HCT116 (cell line): ENCODE results near the gene HOXC11. TPM values are rescaled to one million over a fixed set of nuclear protein-coding genes. Genes with fewer than 3 reads are reported as not detected.

Source experiments
- ATAC-seq: fragments of 200-7000 bp; cut with Tn5 transposase; 2 replicates; pipeline ENCODE4 v1.9.1; 2020; ENCODE audit warnings: mild to moderate bottlenecking, moderate library complexity
- BruUV-seq: library from RNA; stranded (reverse); fragments of 400-500 nt; replicated peaks from 2 replicates; lab custom pipeline; 2021; lab: Mats Ljungman, UMichigan
- CTCF ChIA-PET: fragments of 300-600 bp; sonication (Branson Sonifier 250); formaldehyde crosslinking; loops from one replicate; lab custom pipeline; 2021; ENCODE audit warnings: antibody characterized with exemption; lab: Charles Lee
- POLR2A ChIA-PET: fragments of 300-600, 350-600 bp; sonication (Branson Sonifier 250); formaldehyde crosslinking; loops from one replicate; lab custom pipeline; 2021; ENCODE audit warnings: antibody characterized with exemption; lab: Charles Lee
- RAD21 ChIA-PET, 2 experiments: fragments of 300-600 bp; sonication (Branson Sonifier 250); formaldehyde crosslinking; loops; one replicate each; lab custom pipeline; 2023; ENCODE audit warnings: low total read pairs in 2 of 2; ENCODE audit not compliant: uncharacterized antibody in 2 of 2, unreplicated experiment in 2 of 2, low non-redundant PET in 1 of 2; lab: Charles Lee
- DNase-seq: peaks from one replicate; pipeline ENCODE4 v3.0.0-alpha.2; 2010; ENCODE audit warnings: low read depth, low spot score
- H2AFZ ChIP-seq: fragments of 200-600 bp; shearing (Covaris generic), sonication (generic); 2 replicates; pipeline ENCODE4 v1.6.1; 2017; ENCODE audit warnings: low read depth, mixed run types, mixed read lengths, antibody characterized with exemption, low read length; ENCODE audit not compliant: poor library complexity, severe bottlenecking
- H3K27ac ChIP-seq: 2 replicates; pipeline ENCODE4 v1.5.1; 2012; ENCODE audit warnings: low read depth, low read length
- H3K27me3 ChIP-seq: fragments of 200-600 bp; sonication (generic); 2 replicates; pipeline ENCODE4 v1.6.1; 2016; ENCODE audit warnings: mixed run types, low read length, mixed read lengths; ENCODE audit not compliant: insufficient read depth
- H3K36me3 ChIP-seq, 2 experiments: fragments of 200-500 bp in 1 of 2; fragments of 200-600 bp in 1 of 2; sonication (Bioruptor generic) in 1 of 2; sonication (generic) in 1 of 2; 2 replicates each; pipeline versions ENCODE4 v1.5.1 to v1.6.1; 2014 to 2016; ENCODE audit warnings: low read length in 2 of 2, inconsistent platforms in 1 of 2, mixed read lengths in 1 of 2, mixed run types in 1 of 2; ENCODE audit not compliant: insufficient read depth in 2 of 2, control insufficient read depth in 1 of 2
- H3K4me1 ChIP-seq, 2 experiments: fragments of 200-600 bp in 1 of 2; sonication (generic) in 1 of 2; 2 replicates each; pipeline versions ENCODE4 v1.5.1 to v1.6.1; 2012 to 2017; ENCODE audit warnings: low read length in 2 of 2, inconsistent platforms in 1 of 2, mild to moderate bottlenecking in 1 of 2, mixed read lengths in 1 of 2, mixed run types in 1 of 2, moderate library complexity in 1 of 2; ENCODE audit not compliant: insufficient read depth in 2 of 2, control insufficient read depth in 1 of 2
- H3K4me2 ChIP-seq: fragments of 200-600 bp; sonication (generic); 2 replicates; pipeline ENCODE4 v1.6.1; 2017; ENCODE audit warnings: mixed run types, low read length, mixed read lengths
- H3K4me3 ChIP-seq, 2 experiments: fragments of 200-600 bp in 1 of 2; sonication (generic) in 1 of 2; replicated peaks in 1 of 2; 2 replicates each; pipeline ENCODE4 v1.5.1; 2011 to 2016; ENCODE audit warnings: low read length in 2 of 2, control low read depth in 1 of 2, low read depth in 1 of 2, mild to moderate bottlenecking in 1 of 2, mixed read lengths in 1 of 2, mixed run types in 1 of 2
- H3K79me2 ChIP-seq: fragments of 200-600 bp; sonication (generic); 2 replicates; pipeline ENCODE4 v1.6.1; 2017; ENCODE audit warnings: mild to moderate bottlenecking, mixed run types, low read length, moderate library complexity, mixed read lengths; ENCODE audit not compliant: insufficient read depth
- H3K9ac ChIP-seq: fragments of 200-600 bp; sonication (generic); 2 replicates; pipeline ENCODE4 v1.6.1; 2016; ENCODE audit warnings: low read length, mixed read lengths
- H3K9me2 ChIP-seq: fragments of 200-600 bp; sonication (generic), shearing (Covaris generic); 2 replicates; pipeline ENCODE4 v1.6.1; 2017; ENCODE audit warnings: mixed run types, mild to moderate bottlenecking, moderate library complexity; ENCODE audit not compliant: insufficient read depth
- H3K9me3 ChIP-seq, 2 experiments: fragments of 200-500 bp in 1 of 2; fragments of 200-600 bp in 1 of 2; sonication (Bioruptor generic) in 1 of 2; sonication (generic) in 1 of 2; 2 replicates each; pipeline ENCODE4 v1.6.1; 2014 to 2017; ENCODE audit warnings: low read length in 2 of 2, mixed read lengths in 2 of 2, inconsistent platforms in 1 of 2, low read depth in 1 of 2, mild to moderate bottlenecking in 1 of 2, mixed run types in 1 of 2, moderate library complexity in 1 of 2; ENCODE audit not compliant: control insufficient read depth in 1 of 2, insufficient read depth in 1 of 2
- H4K20me1 ChIP-seq: fragments of 200-600 bp; sonication (generic), shearing (Covaris generic); 2 replicates; pipeline ENCODE4 v1.6.1; 2017; ENCODE audit warnings: mixed run types, mild to moderate bottlenecking, moderate library complexity; ENCODE audit not compliant: insufficient read depth
- CBX3 ChIP-seq: IDR thresholded peaks from 2 replicates; pipeline ENCODE4 v1.6.1; 2012; ENCODE audit warnings: low read depth
- CEBPB ChIP-seq: IDR thresholded peaks from 2 replicates; pipeline ENCODE4 v1.6.1; 2012; ENCODE audit warnings: low read depth
- EGR1 ChIP-seq: IDR thresholded peaks from 2 replicates; pipeline ENCODE4 v1.6.1; 2012; ENCODE audit warnings: low read depth
- ELF1 ChIP-seq: IDR thresholded peaks from 2 replicates; pipeline ENCODE4 v1.6.1; 2012; ENCODE audit warnings: low read depth, borderline replicate concordance
- EZH2 ChIP-seq: fragments of 200-600 bp; sonication (generic); IDR thresholded peaks from 2 replicates; pipeline ENCODE4 v1.6.1; 2017; ENCODE audit warnings: antibody characterized with exemption, mixed run types
- EZH2phosphoT487 ChIP-seq: fragments of 200-600 bp; IDR thresholded peaks from 2 replicates; pipeline ENCODE4 v1.6.1; 2018; ENCODE audit warnings: antibody characterized with exemption, borderline replicate concordance
- FOSL1 ChIP-seq: IDR thresholded peaks from 2 replicates; pipeline ENCODE4 v1.6.1; 2012; ENCODE audit warnings: low read depth
- POLR2AphosphoS5 ChIP-seq: IDR thresholded peaks from 2 replicates; pipeline ENCODE4 v1.6.1; 2011; ENCODE audit warnings: mild to moderate bottlenecking, low read depth, low read length, moderate library complexity
- SP1 ChIP-seq: IDR thresholded peaks from 2 replicates; pipeline ENCODE4 v1.6.1; 2012; ENCODE audit warnings: low read depth
- SRF ChIP-seq: IDR thresholded peaks from 2 replicates; pipeline ENCODE4 v1.6.1; 2012; ENCODE audit warnings: low read depth
- TCF7L2 ChIP-seq: IDR thresholded peaks from 2 replicates; pipeline ENCODE4 v1.7.0; 2011; ENCODE audit warnings: borderline replicate concordance, inconsistent platforms; ENCODE audit not compliant: insufficient read depth, insufficient read length; ENCODE audit errors: extremely low read depth
- YY1 ChIP-seq: IDR thresholded peaks from 2 replicates; pipeline ENCODE4 v1.6.1; 2011; ENCODE audit warnings: low read length, low read depth, moderate library complexity, mild to moderate bottlenecking; ENCODE audit not compliant: insufficient replicate concordance; ENCODE audit errors: extremely low read depth
- ZFX ChIP-seq: fragments of 450-650 bp; IDR thresholded peaks from 2 replicates; pipeline ENCODE4 v1.6.1; 2017
- intact Hi-C: fragments of 100-400 bp; cut with micrococcal nuclease; formaldehyde crosslinking; loops from 2 replicates; pipeline ENCODE4 v1.10.0; 2022
- total RNA-seq: library from RNA; stranded (reverse); gene quantifications from one replicate; pipeline ENCODE4 v1.2.1, GENCODE V29; 2021; ENCODE audit not compliant: unreplicated experiment
- TF ChIP-seq, protein P1 (sequence below), 3 experiments: fragments of 200-600 bp in 1 of 3; sonication (generic) in 1 of 3; IDR thresholded peaks in 2 of 3; conservative IDR thresholded peaks in 1 of 3; 2 replicates each; pipeline ENCODE4 v1.5.1; 2012 to 2017; ENCODE audit warnings: low read depth in 2 of 3, low read length in 2 of 3, antibody characterized with exemption in 1 of 3, borderline replicate concordance in 1 of 3, control low read depth in 1 of 3, mild to moderate bottlenecking in 1 of 3, mixed read lengths in 1 of 3, mixed run types in 1 of 3, moderate library complexity in 1 of 3; ENCODE audit not compliant: insufficient read depth in 1 of 3
- TF ChIP-seq, protein P2 (sequence below): IDR thresholded peaks from 2 replicates; pipeline ENCODE4 v1.6.1; 2012
- TF ChIP-seq, protein P3 (sequence below): IDR thresholded peaks from 2 replicates; pipeline ENCODE4 v1.6.1; 2012; ENCODE audit warnings: low read depth
- TF ChIP-seq, protein P4 (sequence below): IDR thresholded peaks from 2 replicates; pipeline ENCODE4 v1.6.1; 2011; ENCODE audit warnings: mild to moderate bottlenecking, low read length, moderate library complexity; ENCODE audit not compliant: insufficient replicate concordance; ENCODE audit errors: extremely low read depth
- TF ChIP-seq, protein P5 (sequence below): IDR thresholded peaks from 2 replicates; pipeline ENCODE4 v1.6.1; 2012

The HOXC11 gene
- total RNA-seq, 1 experiment from 2014 or later: 0.22 TPM

DNA sequence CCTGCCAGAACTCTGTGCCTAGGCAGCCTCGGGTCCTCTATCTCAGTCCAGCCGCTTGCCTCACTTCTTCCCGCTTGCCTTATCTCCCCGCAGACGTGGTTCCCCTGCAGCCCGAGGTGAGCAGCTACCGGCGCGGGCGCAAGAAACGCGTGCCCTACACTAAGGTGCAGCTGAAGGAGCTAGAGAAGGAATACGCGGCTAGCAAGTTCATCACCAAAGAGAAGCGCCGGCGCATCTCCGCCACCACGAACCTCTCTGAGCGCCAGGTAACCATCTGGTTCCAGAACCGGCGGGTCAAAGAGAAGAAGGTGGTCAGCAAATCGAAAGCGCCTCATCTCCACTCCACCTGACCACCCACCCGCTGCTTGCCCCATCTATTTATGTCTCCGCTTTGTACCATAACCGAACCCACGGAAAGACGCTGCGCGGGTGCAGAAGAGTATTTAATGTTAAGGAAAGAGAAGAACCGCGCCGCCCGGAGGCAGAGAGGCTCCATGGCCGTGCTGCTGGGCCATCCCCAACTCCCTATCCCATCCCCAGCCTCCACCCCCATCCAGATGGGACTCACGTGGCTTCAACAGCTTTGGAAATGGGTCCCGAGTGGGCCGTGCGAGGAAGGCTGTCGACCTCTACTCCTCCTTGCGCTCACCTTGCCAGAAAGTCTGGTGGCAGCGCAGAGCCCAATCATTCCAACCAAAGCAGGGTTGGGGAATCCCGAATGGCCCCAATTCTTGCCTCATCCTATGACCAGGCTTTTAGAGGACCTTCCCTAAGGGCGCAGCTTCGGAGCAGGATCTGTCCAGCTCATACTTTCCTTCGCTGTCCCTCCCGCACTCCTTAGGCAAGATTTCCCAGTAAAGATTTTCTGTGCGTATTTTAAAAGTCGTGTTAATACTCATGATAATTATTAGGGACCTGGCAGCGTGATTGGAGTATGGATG is 27.7 kb upstream of the HOXC11 start:
- H3K9me2 ChIP-seq: no peaks in the 10 kb centered on the region
- H3K4me1 ChIP-seq: no peaks in the 10 kb centered on the region; a peak in 1 of 4 replicates
- no peak overlapping the region for H2AFZ ChIP-seq
- DNase-seq: no peak
- H3K27ac ChIP-seq: no peak overlapping the region
- intact Hi-C loops: no loop called here
- TF ChIP-seq EZH2phosphoT487: no peak
- TF ChIP-seq, protein P1, sequence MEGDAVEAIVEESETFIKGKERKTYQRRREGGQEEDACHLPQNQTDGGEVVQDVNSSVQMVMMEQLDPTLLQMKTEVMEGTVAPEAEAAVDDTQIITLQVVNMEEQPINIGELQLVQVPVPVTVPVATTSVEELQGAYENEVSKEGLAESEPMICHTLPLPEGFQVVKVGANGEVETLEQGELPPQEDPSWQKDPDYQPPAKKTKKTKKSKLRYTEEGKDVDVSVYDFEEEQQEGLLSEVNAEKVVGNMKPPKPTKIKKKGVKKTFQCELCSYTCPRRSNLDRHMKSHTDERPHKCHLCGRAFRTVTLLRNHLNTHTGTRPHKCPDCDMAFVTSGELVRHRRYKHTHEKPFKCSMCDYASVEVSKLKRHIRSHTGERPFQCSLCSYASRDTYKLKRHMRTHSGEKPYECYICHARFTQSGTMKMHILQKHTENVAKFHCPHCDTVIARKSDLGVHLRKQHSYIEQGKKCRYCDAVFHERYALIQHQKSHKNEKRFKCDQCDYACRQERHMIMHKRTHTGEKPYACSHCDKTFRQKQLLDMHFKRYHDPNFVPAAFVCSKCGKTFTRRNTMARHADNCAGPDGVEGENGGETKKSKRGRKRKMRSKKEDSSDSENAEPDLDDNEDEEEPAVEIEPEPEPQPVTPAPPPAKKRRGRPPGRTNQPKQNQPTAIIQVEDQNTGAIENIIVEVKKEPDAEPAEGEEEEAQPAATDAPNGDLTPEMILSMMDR (IDR thresholded peaks at IDR 0.05 in 2 of 3, conservative IDR thresholded peaks at IDR 0.05 in 1 of 3; ENCODE audit: borderline replicate concordance in 1 of 3, insufficient read depth in 1 of 3, low read depth in 2 of 3, low read length in 2 of 3): no peak
- no peak for TF ChIP-seq TCF7L2
- no peak for TF ChIP-seq POLR2AphosphoS5
- TF ChIP-seq, protein P2, sequence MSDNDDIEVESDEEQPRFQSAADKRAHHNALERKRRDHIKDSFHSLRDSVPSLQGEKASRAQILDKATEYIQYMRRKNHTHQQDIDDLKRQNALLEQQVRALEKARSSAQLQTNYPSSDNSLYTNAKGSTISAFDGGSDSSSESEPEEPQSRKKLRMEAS: no peak
- no peak for TF ChIP-seq ZFX
- no peak for TF ChIP-seq SRF
- TF ChIP-seq SP1: no peak
- TF ChIP-seq YY1: no peak
- TF ChIP-seq, protein P3, sequence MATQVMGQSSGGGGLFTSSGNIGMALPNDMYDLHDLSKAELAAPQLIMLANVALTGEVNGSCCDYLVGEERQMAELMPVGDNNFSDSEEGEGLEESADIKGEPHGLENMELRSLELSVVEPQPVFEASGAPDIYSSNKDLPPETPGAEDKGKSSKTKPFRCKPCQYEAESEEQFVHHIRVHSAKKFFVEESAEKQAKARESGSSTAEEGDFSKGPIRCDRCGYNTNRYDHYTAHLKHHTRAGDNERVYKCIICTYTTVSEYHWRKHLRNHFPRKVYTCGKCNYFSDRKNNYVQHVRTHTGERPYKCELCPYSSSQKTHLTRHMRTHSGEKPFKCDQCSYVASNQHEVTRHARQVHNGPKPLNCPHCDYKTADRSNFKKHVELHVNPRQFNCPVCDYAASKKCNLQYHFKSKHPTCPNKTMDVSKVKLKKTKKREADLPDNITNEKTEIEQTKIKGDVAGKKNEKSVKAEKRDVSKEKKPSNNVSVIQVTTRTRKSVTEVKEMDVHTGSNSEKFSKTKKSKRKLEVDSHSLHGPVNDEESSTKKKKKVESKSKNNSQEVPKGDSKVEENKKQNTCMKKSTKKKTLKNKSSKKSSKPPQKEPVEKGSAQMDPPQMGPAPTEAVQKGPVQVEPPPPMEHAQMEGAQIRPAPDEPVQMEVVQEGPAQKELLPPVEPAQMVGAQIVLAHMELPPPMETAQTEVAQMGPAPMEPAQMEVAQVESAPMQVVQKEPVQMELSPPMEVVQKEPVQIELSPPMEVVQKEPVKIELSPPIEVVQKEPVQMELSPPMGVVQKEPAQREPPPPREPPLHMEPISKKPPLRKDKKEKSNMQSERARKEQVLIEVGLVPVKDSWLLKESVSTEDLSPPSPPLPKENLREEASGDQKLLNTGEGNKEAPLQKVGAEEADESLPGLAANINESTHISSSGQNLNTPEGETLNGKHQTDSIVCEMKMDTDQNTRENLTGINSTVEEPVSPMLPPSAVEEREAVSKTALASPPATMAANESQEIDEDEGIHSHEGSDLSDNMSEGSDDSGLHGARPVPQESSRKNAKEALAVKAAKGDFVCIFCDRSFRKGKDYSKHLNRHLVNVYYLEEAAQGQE: no peak
- no peak for TF ChIP-seq CBX3
- no peak for TF ChIP-seq EZH2
- TF ChIP-seq ELF1: no peak
- no peak for TF ChIP-seq FOSL1
- TF ChIP-seq, protein P4, sequence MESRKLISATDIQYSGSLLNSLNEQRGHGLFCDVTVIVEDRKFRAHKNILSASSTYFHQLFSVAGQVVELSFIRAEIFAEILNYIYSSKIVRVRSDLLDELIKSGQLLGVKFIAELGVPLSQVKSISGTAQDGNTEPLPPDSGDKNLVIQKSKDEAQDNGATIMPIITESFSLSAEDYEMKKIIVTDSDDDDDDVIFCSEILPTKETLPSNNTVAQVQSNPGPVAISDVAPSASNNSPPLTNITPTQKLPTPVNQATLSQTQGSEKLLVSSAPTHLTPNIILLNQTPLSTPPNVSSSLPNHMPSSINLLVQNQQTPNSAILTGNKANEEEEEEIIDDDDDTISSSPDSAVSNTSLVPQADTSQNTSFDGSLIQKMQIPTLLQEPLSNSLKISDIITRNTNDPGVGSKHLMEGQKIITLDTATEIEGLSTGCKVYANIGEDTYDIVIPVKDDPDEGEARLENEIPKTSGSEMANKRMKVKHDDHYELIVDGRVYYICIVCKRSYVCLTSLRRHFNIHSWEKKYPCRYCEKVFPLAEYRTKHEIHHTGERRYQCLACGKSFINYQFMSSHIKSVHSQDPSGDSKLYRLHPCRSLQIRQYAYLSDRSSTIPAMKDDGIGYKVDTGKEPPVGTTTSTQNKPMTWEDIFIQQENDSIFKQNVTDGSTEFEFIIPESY: no peak
- TF ChIP-seq, protein P5, sequence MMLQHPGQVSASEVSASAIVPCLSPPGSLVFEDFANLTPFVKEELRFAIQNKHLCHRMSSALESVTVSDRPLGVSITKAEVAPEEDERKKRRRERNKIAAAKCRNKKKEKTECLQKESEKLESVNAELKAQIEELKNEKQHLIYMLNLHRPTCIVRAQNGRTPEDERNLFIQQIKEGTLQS: no peak
- TF ChIP-seq EGR1: no peak
- no peak for TF ChIP-seq CEBPB
- TF ChIP-seq, all 23 proteins: peak for 0
- Histone ChIP-seq H3K79me2 (no peaks in the 10 kb centered on the region), H3K27me3 (no peaks in the 10 kb centered on the region), H4K20me1 (no peaks in the 10 kb centered on the region), H3K4me3 (no peak overlapping the region), H3K9ac (no peak overlapping the region), H3K4me2 (no peak overlapping the region), H3K9me3 (no peaks in the 10 kb centered on the region), H3K36me3 (no peaks in the 10 kb centered on the region)
- CTCF ChIA-PET: no interaction called here
- RAD21 ChIA-PET: no interaction called here
- no peak for ATAC-seq
- POLR2A ChIA-PET: no interaction called here
- BruUV-seq: no TSS peak
